ENCODE data around the gene GANC. TPM values are rescaled to one million over a fixed set of nuclear protein-coding genes. Genes with fewer than 3 reads are reported as not detected.

GANC gene
- total and polyA plus RNA-seq, 9 of the 15 experiments (the other 6 are each of a cell fraction or from before 2014, with no cell fraction given), result 10.9 to 19.0 (median 14.5) TPM

DNA sequence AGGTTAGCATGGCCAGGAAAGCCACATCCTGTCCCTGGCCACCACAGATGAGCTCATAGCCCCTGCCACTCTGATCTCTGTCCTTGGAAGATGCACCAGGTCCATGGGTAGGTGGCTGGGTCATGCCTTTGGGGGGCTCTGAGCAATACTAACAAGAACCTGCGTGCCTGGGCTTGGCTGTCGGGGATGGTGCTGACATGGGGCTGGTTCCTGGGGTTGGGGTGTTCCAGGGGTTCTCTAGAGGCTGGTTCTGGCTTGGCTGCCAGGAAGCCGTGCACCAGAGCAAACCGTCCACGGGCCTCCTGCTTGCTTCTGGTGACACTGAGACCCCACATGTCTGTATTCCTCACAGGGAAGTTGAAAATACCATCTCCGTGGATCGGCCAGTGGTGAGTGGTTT is 130.4 kb downstream of the GANC start (continued):
- TF ChIP-seq, protein P1, sequence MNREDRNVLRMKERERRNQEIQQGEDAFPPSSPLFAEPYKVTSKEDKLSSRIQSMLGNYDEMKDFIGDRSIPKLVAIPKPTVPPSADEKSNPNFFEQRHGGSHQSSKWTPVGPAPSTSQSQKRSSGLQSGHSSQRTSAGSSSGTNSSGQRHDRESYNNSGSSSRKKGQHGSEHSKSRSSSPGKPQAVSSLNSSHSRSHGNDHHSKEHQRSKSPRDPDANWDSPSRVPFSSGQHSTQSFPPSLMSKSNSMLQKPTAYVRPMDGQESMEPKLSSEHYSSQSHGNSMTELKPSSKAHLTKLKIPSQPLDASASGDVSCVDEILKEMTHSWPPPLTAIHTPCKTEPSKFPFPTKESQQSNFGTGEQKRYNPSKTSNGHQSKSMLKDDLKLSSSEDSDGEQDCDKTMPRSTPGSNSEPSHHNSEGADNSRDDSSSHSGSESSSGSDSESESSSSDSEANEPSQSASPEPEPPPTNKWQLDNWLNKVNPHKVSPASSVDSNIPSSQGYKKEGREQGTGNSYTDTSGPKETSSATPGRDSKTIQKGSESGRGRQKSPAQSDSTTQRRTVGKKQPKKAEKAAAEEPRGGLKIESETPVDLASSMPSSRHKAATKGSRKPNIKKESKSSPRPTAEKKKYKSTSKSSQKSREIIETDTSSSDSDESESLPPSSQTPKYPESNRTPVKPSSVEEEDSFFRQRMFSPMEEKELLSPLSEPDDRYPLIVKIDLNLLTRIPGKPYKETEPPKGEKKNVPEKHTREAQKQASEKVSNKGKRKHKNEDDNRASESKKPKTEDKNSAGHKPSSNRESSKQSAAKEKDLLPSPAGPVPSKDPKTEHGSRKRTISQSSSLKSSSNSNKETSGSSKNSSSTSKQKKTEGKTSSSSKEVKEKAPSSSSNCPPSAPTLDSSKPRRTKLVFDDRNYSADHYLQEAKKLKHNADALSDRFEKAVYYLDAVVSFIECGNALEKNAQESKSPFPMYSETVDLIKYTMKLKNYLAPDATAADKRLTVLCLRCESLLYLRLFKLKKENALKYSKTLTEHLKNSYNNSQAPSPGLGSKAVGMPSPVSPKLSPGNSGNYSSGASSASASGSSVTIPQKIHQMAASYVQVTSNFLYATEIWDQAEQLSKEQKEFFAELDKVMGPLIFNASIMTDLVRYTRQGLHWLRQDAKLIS (CRISPR knock-in tag; IDR thresholded peaks at IDR 0.05), result no peak
- no peak for TF ChIP-seq CREB1 (IDR thresholded peaks at IDR 0.05)
- no peak for TF ChIP-seq CREB1 (CRISPR knock-in tag; IDR thresholded peaks at IDR 0.05)
- TF ChIP-seq RB1 (IDR thresholded peaks at IDR 0.05; ENCODE audit: low read depth), result no peak
- TF ChIP-seq MTA2 (IDR thresholded peaks at IDR 0.05; ENCODE audit: low read depth), result no peak
- TF ChIP-seq IFI16 (CRISPR knock-in tag; IDR thresholded peaks at IDR 0.05), result no peak
- no peak for TF ChIP-seq CCNT2 (IDR thresholded peaks at IDR 0.05; ENCODE audit: borderline replicate concordance, extremely low read depth, insufficient read length, low read depth, low read length)
